Body of pancreas (tissue), 4 donors: Measurements from ENCODE around the gene SLN.

Experiments used
- POLR2A ChIP-seq, 3 donors: fragments of 450-650 bp; IDR thresholded peaks; one replicate each; pipeline ENCODE4 v1.6.1; 2016; ENCODE audit warnings: antibody characterized with exemption in 3 of 3, mild to moderate bottlenecking in 2 of 3
- TF ChIP-seq, protein P1 (sequence below), 7 experiments: fragments of 450-650 bp in 4 of 7; fragments of 200-600 bp in 3 of 7; sonication (generic) in 3 of 7; IDR thresholded peaks; one replicate each; pipeline ENCODE4 v1.5.1; 2016 to 2019; ENCODE audit warnings: antibody characterized with exemption in 7 of 7

- TF ChIP-seq, protein P1, sequence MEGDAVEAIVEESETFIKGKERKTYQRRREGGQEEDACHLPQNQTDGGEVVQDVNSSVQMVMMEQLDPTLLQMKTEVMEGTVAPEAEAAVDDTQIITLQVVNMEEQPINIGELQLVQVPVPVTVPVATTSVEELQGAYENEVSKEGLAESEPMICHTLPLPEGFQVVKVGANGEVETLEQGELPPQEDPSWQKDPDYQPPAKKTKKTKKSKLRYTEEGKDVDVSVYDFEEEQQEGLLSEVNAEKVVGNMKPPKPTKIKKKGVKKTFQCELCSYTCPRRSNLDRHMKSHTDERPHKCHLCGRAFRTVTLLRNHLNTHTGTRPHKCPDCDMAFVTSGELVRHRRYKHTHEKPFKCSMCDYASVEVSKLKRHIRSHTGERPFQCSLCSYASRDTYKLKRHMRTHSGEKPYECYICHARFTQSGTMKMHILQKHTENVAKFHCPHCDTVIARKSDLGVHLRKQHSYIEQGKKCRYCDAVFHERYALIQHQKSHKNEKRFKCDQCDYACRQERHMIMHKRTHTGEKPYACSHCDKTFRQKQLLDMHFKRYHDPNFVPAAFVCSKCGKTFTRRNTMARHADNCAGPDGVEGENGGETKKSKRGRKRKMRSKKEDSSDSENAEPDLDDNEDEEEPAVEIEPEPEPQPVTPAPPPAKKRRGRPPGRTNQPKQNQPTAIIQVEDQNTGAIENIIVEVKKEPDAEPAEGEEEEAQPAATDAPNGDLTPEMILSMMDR (IDR thresholded peaks at IDR 0.05): no peak
- no peak for TF ChIP-seq POLR2A (IDR thresholded peaks at IDR 0.05)
Measured at GRCh38 chr11:107752949-107753822, 41.3 kb upstream of the SLN start.
